Epithelial cell of proximal tubule (primary cell): ENCODE measurements around the gene RARRES2. TPM values are rescaled to one million over a fixed set of nuclear protein-coding genes. Genes with fewer than 3 reads are reported as not detected.

Experiments used
- DNase-seq: peaks from one replicate; pipeline ENCODE4 v3.0.0-alpha.2; 2011; ENCODE audit warnings: low read depth
- H3K4me3 ChIP-seq: 2 replicates; pipeline ENCODE4 v1.5.1; 2011; ENCODE audit warnings: low read depth, mild to moderate bottlenecking, low read length
- total RNA-seq: library from RNA; depleted of rRNA; stranded (reverse); fragments of >200 nt; gene quantifications from 2 replicates; pipeline ENCODE4 v1.2.3, GENCODE V29; 2015
- TF ChIP-seq, protein P1 (sequence below): conservative IDR thresholded peaks from 2 replicates; pipeline ENCODE4 v1.5.1; 2012; ENCODE audit warnings: low read depth, mild to moderate bottlenecking, low read length

RARRES2 gene
- total RNA-seq, 1 donor from 2014 or later: 9.1 TPM

DNA sequence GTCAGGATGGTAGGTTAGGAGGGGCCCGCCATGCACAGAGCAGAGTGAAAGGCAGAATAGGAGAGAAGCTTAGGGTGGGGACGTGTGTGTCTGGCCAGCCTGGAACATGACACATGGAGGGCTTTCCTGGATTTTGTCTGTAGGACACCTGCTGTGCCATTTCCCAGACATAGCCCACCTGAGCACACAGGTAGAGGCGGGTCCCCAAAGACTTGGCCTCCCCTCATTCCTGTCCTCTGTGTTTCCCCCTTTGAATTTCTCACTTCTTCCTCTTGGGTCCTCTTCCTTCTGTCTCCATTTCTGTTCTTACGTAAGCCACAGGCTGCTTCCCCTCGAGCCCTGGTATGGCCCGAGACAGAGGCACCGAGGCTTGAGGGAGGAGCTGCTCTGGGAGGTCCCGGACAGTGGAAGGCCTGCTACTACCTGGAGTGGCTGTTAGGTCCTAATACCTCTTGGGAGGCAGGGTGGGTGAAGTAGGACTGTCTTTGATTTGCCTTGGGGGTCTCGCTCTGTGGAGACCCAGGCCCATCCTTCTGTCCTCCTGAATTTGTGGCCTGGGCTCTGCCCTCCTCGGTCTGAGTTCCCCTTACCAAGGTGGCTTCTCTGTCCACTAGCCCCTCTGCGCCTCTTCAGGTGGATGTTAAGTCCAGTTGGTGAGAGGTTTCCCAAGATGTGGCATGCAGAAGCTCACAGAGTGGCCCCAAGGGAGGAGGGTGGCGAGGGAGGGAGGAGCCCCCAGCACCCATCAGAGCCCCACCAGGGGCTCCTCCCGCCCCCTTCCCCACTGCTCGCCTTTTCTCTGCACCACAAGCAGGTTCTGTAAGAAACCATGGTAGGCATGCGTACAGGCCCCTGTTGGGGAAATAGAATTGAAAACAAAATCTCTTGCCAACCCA, 43.2 kb upstream of the RARRES2 start:
- TF ChIP-seq, protein P1, sequence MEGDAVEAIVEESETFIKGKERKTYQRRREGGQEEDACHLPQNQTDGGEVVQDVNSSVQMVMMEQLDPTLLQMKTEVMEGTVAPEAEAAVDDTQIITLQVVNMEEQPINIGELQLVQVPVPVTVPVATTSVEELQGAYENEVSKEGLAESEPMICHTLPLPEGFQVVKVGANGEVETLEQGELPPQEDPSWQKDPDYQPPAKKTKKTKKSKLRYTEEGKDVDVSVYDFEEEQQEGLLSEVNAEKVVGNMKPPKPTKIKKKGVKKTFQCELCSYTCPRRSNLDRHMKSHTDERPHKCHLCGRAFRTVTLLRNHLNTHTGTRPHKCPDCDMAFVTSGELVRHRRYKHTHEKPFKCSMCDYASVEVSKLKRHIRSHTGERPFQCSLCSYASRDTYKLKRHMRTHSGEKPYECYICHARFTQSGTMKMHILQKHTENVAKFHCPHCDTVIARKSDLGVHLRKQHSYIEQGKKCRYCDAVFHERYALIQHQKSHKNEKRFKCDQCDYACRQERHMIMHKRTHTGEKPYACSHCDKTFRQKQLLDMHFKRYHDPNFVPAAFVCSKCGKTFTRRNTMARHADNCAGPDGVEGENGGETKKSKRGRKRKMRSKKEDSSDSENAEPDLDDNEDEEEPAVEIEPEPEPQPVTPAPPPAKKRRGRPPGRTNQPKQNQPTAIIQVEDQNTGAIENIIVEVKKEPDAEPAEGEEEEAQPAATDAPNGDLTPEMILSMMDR: no peak
- DNase-seq: no peak
- no peak overlapping the region for H3K4me3 ChIP-seq

DNA sequence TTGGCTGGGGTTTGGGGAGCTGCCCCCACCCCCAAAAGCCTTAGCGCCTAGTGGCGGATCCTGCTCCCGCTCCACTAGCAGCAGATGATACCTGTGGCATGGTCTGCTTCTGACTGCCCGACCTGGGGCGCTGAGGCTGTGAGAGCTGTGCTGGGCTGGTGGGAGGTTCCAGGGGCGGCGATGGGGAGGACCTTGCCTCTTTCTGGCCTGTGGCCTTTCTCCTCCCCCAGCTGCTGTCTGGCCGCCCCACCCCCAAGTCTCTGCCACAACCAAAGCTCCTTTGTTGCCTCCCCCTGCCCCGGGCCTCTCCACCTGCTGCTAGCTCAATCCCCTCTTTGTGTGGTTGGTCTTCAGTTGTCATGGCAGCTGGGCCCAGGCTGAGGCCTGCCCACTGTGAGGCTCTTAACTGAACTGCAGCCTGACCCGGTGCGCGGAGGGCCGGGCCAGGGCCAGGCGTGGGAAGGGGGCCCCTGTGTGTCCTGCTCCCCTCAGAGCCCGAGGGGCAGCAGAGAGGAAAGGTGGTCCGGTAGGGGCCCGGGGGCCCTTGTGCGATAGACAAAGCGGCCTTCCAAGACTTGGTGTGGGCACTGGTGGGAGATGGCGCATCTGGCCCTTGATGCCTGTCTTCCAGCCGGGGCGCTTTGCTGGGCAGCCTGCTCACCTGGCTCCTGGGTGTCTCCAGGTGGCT, 42.4 kb upstream of the RARRES2 start:
- no peak for DNase-seq
- no peak overlapping the region for H3K4me3 ChIP-seq
- TF ChIP-seq, protein P1: no peak

DNA sequence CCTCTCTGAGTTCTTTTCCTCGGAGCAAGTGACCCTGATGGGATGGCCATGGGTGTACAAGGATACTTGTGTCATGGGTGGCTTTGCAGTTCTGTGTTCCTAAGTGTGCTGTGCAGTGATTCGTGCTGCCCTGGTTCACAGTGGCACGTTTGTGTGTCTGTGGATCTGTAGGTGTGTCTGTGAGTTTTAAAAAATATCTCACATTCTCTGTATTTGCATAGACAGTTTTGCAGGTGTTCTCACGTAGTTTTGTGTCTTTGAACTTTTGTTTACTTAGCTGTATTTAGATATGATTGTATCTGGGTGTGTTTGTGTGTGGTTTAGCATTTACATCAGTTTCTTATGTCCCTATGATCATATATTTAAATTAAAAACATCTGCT, 41.4 kb upstream of the RARRES2 start:
- no peak for DNase-seq
- TF ChIP-seq, protein P1: no peak
- no peak overlapping the region for H3K4me3 ChIP-seq

DNA sequence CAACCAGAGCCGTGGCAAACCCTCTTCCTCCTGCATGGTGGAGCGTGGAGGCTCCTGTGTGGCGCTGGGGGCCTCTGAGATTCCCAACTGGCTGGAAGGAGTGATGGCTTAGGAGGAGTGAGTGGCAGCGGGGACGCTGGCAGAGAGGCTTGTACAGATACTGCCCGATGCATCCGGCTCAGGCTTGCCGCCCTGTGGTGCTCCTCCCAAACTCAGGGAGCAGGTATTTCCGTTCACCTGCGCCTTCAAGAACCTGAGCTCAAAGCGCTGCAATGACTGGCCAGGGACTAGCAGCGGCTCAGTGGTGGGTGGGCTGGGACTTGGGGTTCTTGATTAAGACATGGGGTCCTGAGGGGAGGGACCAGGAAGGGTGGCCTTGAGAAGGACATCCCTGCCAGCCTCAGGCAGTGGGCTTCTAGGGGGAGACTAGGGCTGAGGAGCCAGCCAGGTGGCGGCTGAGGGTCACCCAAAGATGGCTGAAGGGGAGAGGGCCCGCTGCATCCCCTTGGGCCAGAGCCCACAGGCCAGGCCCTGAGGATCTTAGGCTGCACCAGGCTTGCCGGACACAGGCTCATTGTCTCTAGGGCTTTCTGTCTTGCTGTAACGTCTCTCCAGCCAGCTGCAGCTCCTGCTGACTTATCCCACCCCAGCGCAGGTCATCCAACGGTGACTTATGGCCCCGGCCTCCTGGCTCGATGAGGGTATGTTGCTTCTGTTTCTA, 40.9 kb upstream of the RARRES2 start:
- no peak overlapping the region for H3K4me3 ChIP-seq
- no peak for DNase-seq
- TF ChIP-seq, protein P1: no peak

DNA sequence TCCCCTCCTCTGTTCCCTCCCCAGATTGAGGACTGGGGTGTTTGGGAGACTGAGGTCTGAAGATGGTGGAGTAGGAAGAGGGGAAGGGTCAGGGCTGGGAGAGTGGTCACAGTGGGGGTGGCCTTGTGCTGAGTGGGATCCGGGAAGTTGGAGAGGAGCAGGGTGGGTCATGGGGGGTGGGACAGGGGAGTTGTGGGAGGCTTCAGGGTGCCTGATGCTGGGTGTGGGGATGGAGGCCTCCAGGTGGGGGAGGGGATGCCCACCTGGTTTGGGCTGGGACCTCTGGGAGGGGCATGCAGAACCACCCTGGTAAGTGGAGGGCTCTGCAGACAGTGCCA, 40.3 kb upstream of the RARRES2 start:
- DNase-seq: no peak
- TF ChIP-seq, protein P1: no peak
- H3K4me3 ChIP-seq: no peak overlapping the region

DNA sequence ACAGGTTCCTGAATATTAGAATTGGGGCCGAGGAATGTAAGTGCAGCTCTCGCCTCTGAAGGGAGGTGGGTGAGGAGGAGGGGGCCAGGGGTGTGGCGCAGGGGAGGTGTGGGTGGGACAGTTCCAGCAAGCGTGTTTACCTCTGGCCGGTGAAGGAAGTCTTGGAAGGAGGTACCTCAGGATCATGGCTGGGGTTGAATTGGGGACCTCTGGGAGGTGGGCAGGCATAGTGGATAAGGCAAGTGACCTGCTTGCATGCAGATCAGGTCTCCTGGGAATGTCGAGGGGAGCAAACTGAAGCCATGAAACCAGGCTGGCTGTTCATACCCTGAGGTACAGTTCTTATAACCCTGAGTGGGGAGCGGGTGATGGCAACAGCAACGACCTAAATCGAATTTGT, 39.7 kb upstream of the RARRES2 start:
- no peak for DNase-seq
- TF ChIP-seq, protein P1: no peak

More for the DNA sequence above, 39.7 kb upstream of the RARRES2 start:
- H3K4me3 ChIP-seq: no peak overlapping the region
